ENCODE data around the gene C2CD3. TPM values are rescaled to one million over a fixed set of nuclear protein-coding genes. Genes with fewer than 3 reads are reported as not detected.

The C2CD3 gene
- total RNA-seq, 3 donors from 2014 or later = 28.9 to 32.4 (median 29.8) TPM

DNA sequence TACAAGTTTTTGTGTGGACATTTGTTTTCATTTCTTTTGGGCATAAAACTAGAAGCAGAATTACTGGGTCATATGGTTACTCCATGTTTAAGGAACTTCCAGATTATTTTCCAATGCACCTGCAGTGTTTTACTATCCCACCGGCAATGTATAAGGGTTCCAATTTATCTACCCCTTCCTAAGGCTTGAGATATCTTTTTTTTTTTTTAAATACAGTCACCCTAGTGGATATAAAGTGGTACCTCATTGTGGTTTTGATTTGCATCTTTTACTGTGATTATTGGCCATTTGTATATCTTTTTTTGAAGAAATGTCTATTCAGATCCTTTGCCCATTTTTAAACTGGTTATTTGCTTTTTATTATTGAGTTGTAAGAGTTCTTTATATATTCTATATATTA is 127.4 kb downstream of the C2CD3 start:
- H3K36me3 Mint-ChIP-seq (ENCODE audit: insufficient read depth) = peaks cover 38% of the 10 kb centered on the region
- DNase-seq (no peak), ATAC-seq (no peak)
- H3K27me3 Mint-ChIP-seq (ENCODE audit: low read depth) = no peaks in the 10 kb centered on the region
- H3K9me3 Mint-ChIP-seq = no peaks in the 10 kb centered on the region
- no peaks in the 10 kb centered on the region for H3K4me1 Mint-ChIP-seq (ENCODE audit: low read depth)
- no peak overlapping the region for H3K4me3 Mint-ChIP-seq

DNA sequence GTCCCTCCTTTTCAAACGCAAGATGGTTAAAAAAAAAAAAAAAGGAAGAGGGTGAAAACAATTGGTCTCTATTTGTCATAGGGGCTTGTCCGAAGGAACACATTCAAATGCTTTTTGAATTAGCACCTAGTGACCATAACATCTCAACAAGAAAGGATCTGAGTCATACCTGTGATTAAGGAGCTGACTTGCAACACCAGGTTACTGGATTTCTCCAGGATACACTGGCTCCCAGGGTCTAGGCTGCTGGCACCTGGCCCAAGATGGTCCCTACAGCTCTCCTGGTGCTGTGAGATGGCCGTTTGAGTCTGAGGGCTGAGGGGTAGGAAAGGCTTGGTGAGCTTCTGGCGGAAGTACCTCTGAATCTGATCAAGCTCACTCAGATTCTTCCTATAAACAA is 133.5 kb downstream of the C2CD3 start:
- Mint-ChIP-seq H3K9me3 (no peaks in the 10 kb centered on the region), H3K4me3 (no peak overlapping the region), H3K4me1 (ENCODE audit: low read depth) (peaks cover 3% of the 10 kb centered on the region), H3K36me3 (ENCODE audit: insufficient read depth) (peaks cover 53% of the 10 kb centered on the region), H3K27me3 (ENCODE audit: low read depth) (no peaks in the 10 kb centered on the region)
- DNase-seq (no peak), ATAC-seq (no peak)

DNA sequence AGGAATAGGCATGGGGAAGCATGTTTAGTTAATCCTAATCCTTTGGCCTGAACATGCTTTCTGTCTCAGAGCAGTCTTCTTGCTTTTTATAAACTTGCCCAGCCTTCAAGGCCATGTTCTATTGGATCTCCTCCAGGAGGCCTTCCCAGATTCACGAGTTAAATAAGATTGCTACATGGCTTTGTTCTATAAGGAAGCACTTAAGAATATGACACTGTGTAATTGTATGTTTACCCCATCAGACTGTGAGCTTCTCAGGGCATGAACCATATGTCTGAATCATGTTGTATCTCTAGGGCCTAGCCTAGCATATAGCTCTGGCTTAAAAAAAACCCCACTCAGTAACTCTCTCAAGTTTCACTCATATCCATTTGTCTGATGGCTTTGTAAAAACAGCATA is 135.5 kb downstream of the C2CD3 start:
- ATAC-seq (no peak), DNase-seq (no peak)
- Mint-ChIP-seq H3K36me3 (ENCODE audit: insufficient read depth) (peaks cover 39% of the 10 kb centered on the region), H3K4me3 (no peak overlapping the region), H3K27me3 (ENCODE audit: low read depth) (no peaks in the 10 kb centered on the region), H3K9me3 (no peaks in the 10 kb centered on the region), H3K4me1 (ENCODE audit: low read depth) (peaks cover 21% of the 10 kb centered on the region)

DNA sequence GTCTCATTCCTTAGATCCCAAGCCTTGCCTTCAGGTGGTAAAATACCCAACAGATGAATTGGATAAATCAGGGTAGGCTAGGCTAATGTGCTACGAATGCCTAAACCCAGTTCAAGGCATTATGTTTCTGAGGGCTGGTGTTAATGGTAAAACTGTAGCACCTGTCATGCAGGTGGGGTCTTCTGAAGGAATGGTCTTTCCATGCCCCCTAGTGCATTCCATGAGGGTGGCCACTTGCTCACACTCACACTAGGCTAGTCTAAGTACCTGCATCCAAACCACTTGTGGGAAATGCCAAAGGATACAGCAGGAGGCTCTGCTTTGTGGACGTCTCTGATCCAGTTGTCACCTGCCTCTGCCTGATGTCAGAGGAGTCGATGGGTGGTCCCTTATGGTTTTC is 137.8 kb downstream of the C2CD3 start:
- Mint-ChIP-seq H3K4me3 (no peak overlapping the region), H3K27me3 (ENCODE audit: low read depth) (no peaks in the 10 kb centered on the region)

DNA sequence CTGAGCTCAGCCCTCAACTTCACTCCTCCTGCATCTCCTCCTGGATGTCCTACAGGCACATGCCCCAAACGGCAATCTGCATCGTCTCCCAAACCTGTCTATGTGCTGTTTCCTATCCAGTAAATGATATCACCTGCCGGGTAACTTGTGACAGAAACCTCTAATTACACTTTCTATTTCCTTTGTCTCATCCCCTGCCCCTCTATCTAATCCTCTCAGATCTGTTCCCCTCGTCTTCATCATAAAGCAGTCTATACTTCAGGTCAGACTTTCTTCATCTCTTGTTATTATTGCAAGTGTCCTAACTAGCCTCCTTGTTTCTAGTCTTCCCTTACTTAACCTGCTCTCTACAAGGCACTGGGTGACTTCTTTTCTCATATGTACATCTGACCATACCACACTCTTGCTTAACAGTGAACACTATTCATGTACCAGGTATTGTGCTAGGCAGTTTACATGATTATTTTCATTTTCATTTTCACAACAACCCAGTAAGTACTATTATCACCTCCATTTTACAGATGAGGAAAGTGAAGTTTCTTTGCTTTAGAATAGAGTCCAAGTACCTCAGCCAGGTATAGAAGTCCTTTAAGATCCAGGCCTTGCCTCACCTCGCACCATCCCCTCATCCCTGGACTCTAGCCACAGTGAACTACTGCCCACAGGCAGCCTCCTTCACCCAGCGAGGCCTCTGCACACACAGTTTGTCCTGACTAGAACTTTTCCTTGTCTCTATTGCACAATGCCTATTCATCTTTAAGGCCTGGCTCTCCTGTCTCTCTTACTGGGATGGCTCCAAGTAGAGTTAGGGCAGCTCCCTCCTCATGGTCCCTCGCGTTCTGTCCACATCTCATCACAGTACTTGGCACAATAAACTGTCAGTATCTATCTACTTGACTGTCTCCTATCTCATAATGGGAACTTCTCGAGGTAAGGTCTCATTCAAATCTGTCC is 139.8 kb downstream of the C2CD3 start:
- ATAC-seq (peak; percentile 69 to 70), DNase-seq (no peak)
- H3K9me3 Mint-ChIP-seq = no peaks in the 10 kb centered on the region
- H3K27me3 Mint-ChIP-seq (ENCODE audit: low read depth) = no peaks in the 10 kb centered on the region
- peaks cover 36% of the 10 kb centered on the region for H3K4me1 Mint-ChIP-seq (ENCODE audit: low read depth)
- peak overlapping the region; percentile 56 for H3K4me3 Mint-ChIP-seq
- peaks cover 27% of the 10 kb centered on the region for H3K36me3 Mint-ChIP-seq (ENCODE audit: insufficient read depth)

More for the DNA sequence above, 137.8 kb downstream of the C2CD3 start:
- ATAC-seq (peak in 1 of 2 donors; percentile 46), DNase-seq (peak; percentile 17)
- Mint-ChIP-seq H3K9me3 (no peaks in the 10 kb centered on the region), H3K4me1 (ENCODE audit: low read depth) (peaks cover 27% of the 10 kb centered on the region), H3K36me3 (ENCODE audit: insufficient read depth) (peaks cover 37% of the 10 kb centered on the region)

DNA sequence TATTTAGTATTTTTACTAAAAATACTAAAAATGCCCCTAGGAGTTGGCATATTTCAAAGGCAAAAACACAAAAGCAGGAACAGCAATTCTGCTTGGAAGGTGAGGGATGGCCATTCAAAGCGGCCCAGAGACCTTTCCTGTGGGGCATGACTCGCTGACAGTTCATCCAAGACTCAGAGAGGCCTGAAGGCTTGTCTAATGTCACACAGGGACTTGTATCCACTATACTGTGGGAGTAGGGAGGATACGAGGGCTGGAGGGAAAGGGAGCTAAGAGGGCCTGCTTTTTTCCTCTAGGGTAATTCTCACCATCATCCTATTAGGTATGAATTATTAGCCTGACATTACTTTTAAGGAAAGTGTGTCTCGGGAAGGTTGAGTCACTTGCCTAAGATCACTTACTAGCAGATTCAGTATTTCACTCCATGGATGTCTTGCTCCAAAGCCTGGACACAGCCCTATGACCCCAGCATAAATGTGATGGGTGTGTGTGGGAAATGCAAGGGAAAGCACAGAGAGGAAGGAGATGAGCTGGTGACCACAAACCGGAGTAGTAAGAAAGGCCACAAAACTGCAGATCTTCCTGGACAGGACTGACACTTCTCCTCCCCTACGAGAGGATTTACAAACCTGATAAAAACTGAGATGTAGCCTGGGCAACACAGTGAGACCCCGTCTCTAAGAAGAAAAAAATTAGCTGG is 145.2 kb downstream of the C2CD3 start:
- H3K36me3 Mint-ChIP-seq (ENCODE audit: insufficient read depth) = peaks cover 27% of the 10 kb centered on the region
- no peak for ATAC-seq
- no peak for DNase-seq
- H3K4me1 Mint-ChIP-seq (ENCODE audit: low read depth) = peaks cover 40% of the 10 kb centered on the region
- H3K4me3 Mint-ChIP-seq = no peak overlapping the region
- H3K9me3 Mint-ChIP-seq = no peaks in the 10 kb centered on the region
- H3K27me3 Mint-ChIP-seq (ENCODE audit: low read depth) = no peaks in the 10 kb centered on the region

DNA sequence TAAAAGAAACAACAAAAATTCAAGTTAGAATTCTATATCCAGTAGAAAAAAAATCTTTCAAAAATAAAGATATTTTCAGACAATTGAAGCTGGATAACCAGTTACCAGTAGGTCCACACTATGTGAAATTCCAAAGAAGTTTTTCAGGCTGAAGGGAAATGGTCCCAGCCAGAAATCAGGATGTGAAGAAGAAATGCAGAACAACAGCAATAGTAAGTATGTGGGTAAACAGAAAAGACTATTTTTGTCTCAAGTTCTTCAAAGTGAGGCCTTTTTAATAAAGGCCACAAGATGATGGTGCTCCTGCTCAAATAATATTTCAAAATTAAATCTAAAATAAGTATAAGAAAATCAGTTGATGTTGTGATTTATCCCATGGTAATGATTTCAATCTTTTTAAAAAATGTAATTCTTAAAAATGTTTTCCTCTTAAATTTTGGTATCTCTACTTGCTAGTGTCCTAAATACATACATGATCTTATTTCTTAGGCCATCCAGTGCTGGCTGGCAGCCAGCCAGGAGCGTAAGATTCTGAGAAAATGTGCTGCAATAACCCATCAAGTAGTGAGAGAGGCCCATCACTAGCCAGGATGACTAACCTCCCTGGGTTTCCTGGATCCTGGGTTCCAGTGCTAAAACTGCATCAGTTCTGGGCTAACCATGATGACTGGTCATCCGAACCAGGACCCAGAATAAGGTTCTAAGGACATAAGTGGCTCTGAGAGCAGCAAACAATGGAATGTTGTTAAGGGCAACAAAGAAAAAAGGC is 146.4 kb downstream of the C2CD3 start:
- DNase-seq = no peak
- Mint-ChIP-seq H3K4me1 (ENCODE audit: low read depth) (peaks cover 34% of the 10 kb centered on the region), H3K27me3 (ENCODE audit: low read depth) (no peaks in the 10 kb centered on the region), H3K36me3 (ENCODE audit: insufficient read depth) (peaks cover 27% of the 10 kb centered on the region), H3K9me3 (no peaks in the 10 kb centered on the region), H3K4me3 (no peak overlapping the region)
- no peak for ATAC-seq

DNA sequence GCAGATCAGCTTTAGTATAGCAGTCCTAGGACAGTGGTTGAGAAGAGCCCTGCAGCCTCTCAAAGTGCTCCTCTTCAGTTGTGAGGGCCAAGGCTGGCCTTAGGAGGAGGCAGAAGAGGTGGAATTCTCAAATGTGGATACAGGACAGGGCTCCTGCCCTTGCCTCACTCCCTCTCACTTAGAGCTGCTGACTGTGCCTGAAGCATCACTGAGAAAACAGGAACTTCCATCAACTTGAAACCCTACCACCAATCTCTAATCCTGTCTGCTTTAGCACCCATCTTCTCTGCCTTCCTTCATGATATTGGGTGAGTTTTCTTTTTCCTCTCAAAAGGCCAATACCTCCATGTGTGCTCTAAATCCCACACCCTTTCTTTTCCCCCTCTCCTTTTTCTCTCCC is 147.5 kb downstream of the C2CD3 start:
- Mint-ChIP-seq H3K4me3 (no peak overlapping the region), H3K9me3 (no peaks in the 10 kb centered on the region), H3K4me1 (ENCODE audit: low read depth) (peaks cover 30% of the 10 kb centered on the region), H3K36me3 (ENCODE audit: insufficient read depth) (peaks cover 22% of the 10 kb centered on the region), H3K27me3 (ENCODE audit: low read depth) (no peaks in the 10 kb centered on the region)
- no peak for DNase-seq
- ATAC-seq = no peak

DNA sequence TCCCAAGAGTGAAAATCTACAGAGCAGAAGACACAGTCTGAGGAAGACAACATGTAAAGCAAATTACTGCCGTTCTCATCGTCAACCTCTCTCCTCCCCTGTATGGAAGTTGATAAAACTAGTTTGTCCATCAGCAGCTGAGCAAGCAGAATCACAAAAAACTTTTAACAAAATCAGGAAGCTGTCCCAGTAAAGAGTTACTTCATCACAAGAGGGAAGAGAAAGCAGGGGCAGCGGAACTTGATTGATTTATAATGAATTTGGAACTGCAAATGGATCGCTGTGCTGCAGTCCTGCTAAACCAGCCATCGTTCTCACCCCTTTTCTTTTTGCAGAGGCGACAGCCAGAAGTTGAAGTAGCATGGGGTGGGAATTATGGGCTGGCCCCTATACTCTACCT is 148.3 kb downstream of the C2CD3 start:
- Mint-ChIP-seq H3K4me3 (no peak overlapping the region), H3K4me1 (ENCODE audit: low read depth) (peaks cover 28% of the 10 kb centered on the region), H3K27me3 (ENCODE audit: low read depth) (no peaks in the 10 kb centered on the region), H3K9me3 (no peaks in the 10 kb centered on the region), H3K36me3 (ENCODE audit: insufficient read depth) (peaks cover 18% of the 10 kb centered on the region)
- DNase-seq = no peak
- ATAC-seq = no peak

DNA sequence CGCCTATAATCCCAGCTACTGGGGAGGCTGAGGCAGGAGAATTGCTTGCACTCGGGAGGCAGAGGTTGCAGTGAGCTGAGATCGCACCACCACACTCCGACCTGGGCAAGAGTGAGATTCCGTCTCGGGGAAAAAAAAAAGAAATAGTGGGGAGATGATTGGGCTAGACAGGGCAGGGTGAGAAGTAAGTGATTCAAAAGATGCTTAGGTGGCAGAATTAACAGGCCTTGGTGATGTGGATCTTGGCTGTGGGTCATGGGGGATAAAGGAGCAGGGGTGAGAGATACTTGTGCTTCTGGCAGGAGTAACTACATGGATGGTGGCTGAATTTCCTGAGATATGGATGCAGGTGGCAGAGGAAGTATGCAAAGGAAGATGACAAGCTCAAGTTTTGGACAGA is 148.8 kb downstream of the C2CD3 start:
- peaks cover 30% of the 10 kb centered on the region for H3K4me1 Mint-ChIP-seq (ENCODE audit: low read depth)
- DNase-seq (no peak), ATAC-seq (no peak)
- no peaks in the 10 kb centered on the region for H3K9me3 Mint-ChIP-seq
- H3K4me3 Mint-ChIP-seq = no peak overlapping the region
- H3K36me3 Mint-ChIP-seq (ENCODE audit: insufficient read depth) = peaks cover 22% of the 10 kb centered on the region
- H3K27me3 Mint-ChIP-seq (ENCODE audit: low read depth) = no peaks in the 10 kb centered on the region

DNA sequence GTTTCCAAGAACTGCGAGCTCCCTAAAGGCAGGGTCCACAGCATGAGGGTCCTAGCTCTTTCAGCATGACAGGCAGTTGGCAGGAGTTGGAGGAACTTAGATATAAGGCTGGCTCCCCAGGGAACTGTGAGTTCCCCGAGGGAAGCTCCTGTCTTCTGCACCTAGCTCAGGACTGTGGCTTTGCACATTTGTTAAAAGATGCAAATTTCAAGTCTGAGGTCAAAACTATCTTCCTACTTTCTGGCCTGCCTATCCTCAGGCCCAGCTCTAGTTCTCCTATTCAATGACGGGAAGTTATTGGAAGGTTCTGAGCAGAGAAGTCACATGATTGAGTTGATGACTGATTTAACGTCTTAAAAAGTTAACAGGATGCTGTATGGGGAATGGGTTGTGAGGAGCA is 150.3 kb downstream of the C2CD3 start:
- DNase-seq (no peak), ATAC-seq (no peak)
- peaks cover 26% of the 10 kb centered on the region for H3K36me3 Mint-ChIP-seq (ENCODE audit: insufficient read depth)
- no peaks in the 10 kb centered on the region for H3K27me3 Mint-ChIP-seq (ENCODE audit: low read depth)
- H3K4me1 Mint-ChIP-seq (ENCODE audit: low read depth) = peaks cover 33% of the 10 kb centered on the region
- H3K4me3 Mint-ChIP-seq = no peak overlapping the region
- no peaks in the 10 kb centered on the region for H3K9me3 Mint-ChIP-seq

DNA sequence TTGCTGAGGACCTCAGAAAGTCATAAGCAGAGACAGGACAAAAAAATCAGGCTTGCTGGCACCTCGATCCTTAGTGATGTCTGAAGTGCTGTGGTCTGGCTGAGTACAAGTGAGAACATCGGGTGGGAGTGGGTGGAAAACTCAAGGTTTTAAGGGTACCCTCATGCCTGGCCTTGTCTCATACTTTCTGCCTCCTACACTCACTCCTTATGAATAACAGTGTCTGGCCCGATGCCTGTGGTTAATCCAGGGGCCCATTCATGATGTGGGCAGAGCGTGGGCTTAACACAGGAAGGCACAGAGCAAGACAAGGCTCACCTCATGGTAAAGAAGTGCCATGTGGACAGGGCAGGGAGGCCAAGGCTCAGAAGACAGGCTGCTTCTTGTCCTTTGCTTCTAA is 150.9 kb downstream of the C2CD3 start:
- peaks cover 28% of the 10 kb centered on the region for H3K36me3 Mint-ChIP-seq (ENCODE audit: insufficient read depth)
- H3K27me3 Mint-ChIP-seq (ENCODE audit: low read depth) = no peaks in the 10 kb centered on the region
- peak overlapping the region; percentile 19 for H3K4me3 Mint-ChIP-seq
- H3K4me1 Mint-ChIP-seq (ENCODE audit: low read depth) = peaks cover 36% of the 10 kb centered on the region
- no peaks in the 10 kb centered on the region for H3K9me3 Mint-ChIP-seq
- ATAC-seq (peak; percentile 90 to 94), DNase-seq (peak; percentile 38)

DNA sequence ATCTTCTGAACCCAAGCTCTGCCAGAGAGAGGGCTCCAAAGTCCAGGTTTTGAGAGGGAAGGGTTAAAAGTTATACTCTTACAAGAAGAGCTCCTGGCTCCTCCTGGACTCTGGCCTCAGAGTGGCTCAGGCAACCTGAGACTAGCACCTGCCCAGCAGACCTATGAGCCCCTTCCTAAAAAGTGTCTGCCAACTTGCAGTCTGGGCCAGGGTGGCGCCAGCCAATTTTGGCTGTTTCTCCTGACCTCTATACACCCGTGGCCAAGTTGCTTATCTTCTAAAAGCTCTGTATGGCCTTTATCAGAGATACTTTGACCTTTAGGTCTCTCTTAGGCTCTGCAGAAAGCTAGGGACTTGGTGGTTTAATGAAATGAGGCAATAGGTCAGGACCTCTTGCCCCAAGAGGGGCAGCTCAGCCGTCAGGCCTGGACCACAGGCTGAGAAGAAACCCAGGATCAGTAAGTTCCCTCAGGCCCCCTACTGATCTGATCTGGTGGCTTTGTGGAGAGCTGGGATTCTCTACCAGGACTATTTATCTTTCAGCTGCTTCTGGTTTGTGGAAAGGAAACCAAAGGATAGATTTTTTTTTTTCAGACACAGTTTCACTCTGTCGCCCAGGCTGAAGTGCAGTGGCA is 151.6 kb downstream of the C2CD3 start:
- Mint-ChIP-seq H3K9me3 (no peaks in the 10 kb centered on the region), H3K4me3 (peak overlapping the region; percentile 19), H3K27me3 (ENCODE audit: low read depth) (no peaks in the 10 kb centered on the region), H3K4me1 (ENCODE audit: low read depth) (peaks cover 39% of the 10 kb centered on the region), H3K36me3 (ENCODE audit: insufficient read depth) (peaks cover 28% of the 10 kb centered on the region)
- no peak for DNase-seq
- peak; percentile 2 to 3 for ATAC-seq
